ENCODE results near the gene TMEM140.

Gene TMEM140

GRCh38 chr7:135177028-135177696 lies 29.3 kb downstream of the TMEM140 start:
- DNase-seq = no peak

- no peak for DNase-seq
These were observed 30.5 kb downstream of the TMEM140 start for GRCh38 chr7:135178364-135178763.

DNA sequence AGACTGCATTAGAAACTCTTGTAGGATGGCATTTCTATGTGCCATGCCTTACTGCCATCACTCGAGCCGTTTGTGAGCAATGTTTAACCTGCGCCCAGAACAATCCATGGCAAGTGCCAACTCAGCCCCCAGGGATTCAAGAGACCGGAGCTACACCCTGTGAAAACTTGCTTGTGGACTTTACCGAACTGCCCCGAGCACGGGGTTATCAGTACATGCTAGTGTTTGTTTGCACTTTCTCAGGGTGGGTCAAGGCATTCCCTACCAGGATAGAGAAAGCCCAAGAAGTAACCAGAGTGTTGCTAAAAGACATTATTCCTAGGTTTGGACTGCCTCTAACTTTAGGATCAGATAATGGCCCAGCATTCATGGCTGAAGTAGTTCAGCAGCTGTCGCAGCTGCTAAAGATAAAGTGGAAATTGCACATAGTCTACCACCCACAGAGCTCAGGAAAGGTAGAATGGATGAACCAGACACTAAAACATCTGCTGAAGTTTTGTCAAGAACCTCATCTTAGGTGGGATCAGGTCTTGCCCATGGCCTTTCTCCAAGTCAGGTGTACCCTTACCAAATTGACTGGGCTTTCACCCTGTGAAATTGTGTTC lies 31.6 kb downstream of the TMEM140 start:
- no peak for DNase-seq

DNA sequence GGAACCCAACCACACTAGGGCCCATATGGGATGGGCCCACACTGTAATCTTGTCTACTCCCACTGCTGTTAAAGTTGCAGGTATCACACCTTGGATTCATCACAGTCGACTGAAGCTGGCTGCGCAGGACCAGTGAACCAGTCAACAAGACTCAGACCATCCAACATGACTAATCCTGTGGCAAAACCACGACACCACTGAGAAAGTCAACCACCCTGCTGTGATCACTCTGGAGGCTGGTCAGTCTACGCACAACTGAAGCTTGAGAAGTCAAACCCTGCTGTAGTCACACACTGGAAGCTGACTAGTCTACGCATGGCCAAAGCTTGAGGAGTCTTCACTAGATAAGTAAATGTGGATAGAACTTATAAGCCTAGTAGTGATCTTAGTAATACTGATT lies 32.2 kb downstream of the TMEM140 start:
- DNase-seq = no peak

DNA sequence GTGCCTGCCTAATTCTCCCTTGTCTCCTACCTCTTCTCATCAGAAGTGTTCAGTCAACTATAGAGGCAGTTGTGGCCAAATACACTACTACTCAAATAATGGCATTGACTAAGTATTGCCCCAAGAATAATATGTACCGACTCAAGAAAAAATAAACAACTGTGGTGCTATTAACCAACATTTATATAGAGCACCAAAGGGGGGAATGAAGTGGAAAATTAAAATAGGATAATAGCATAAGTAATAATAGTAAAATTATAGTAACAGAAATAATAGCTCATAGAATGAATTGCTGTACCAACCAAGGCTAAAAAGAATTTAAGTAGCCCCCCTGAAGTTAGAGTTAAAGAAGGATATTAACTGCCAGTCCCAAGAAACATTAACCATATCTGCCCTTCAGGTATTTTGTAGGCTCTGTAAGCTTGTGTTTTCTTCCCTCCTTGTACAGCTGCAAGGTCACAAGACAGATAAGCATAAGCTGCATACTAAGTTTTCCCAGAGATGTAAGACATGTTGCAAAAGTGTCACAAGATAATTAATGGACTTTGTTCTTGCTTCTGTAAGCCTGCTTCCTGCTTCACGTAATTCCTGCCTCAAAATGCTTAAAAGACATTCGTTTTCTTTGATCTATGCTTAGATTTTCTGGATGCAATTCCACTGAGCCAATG lies 33.5 kb downstream of the TMEM140 start:
- no peak for DNase-seq

GRCh38 chr7:135181929-135182678 lies 34.2 kb downstream of the TMEM140 start:
- DNase-seq = no peak

DNA sequence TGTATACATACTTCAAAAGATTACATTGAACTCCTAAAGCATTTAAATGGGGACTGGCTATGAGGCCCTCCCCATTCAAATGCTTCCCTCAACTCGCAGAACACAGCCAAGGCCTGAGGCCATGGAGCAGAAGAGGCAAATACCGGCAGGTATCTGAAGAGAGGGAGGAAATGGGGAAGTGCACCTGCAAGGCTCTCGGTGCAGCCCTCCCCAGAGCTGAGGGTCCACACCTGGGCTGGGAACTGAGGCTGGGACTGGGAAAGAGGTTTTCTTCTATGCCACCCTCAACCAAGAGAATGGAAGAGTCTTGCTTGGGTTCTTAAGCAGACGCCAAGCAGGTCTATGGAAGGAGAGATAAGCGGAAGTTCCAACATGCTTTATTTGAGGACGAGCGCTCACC lies 35.6 kb downstream of the TMEM140 start:
- no peak for DNase-seq

- no peak for DNase-seq
These were observed 36.5 kb downstream of the TMEM140 start for GRCh38 chr7:135184254-135184841.

- no peak for DNase-seq
These were observed 37.8 kb downstream of the TMEM140 start for GRCh38 chr7:135185471-135186260.

DNA sequence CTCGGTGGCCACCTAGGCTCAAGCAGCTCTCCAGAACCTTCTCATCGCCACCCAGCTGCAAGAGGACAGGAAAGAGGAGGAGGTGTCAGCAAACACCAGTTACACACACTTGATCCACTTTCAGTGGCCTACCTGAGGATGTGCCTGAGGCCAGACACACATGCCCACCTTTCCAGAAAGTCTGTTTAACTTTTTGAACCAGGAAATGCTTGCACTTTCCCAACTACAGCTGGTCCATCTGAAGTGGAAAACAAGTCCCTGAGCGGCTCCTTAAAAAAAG lies 38.3 kb downstream of the TMEM140 start:
- DNase-seq = no peak

DNA sequence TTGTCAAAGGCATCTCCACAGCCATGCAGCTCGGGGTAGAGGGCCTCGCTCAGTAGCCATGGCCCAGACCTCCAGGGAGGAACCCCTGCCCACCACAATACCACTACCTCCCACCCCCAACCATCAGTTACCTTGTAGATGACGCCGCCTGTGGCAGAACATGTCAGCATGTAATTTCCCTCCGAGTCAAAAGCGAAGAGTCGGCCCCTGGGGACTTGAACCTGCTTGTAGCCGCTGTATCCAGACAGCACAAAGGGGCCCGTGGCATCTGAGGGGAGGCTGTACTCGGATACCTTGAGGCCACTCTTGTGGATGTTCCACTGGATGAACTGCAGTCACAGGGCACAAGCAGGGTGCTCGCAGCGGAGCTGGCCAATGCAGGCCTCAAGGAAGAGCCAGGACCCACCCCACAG lies 39.0 kb downstream of the TMEM140 start:
- no peak for DNase-seq

- DNase-seq = no peak
These were observed 40.6 kb downstream of the TMEM140 start for GRCh38 chr7:135188298-135188984.

GRCh38 chr7:135189221-135189662 lies 41.4 kb downstream of the TMEM140 start:
- DNase-seq = no peak

DNA sequence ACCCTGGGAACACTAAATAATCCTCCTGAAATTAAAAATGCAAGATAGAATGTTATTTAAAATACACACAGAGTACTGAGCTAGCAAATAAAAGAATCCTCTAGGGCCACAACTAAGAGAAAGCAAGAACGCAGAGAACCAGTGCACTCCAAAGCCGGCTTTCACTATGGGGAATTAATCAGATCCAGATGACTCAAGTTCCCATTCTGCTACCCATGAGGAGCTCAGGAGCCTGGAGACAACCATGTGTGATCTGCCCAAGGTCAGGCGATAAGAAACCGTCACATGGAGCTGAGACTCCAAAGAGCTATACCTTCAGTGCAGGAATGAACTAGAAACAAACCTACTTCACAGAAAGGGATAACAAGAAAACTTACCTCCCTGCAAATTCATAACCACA lies 42.1 kb downstream of the TMEM140 start:
- no peak for DNase-seq

DNA sequence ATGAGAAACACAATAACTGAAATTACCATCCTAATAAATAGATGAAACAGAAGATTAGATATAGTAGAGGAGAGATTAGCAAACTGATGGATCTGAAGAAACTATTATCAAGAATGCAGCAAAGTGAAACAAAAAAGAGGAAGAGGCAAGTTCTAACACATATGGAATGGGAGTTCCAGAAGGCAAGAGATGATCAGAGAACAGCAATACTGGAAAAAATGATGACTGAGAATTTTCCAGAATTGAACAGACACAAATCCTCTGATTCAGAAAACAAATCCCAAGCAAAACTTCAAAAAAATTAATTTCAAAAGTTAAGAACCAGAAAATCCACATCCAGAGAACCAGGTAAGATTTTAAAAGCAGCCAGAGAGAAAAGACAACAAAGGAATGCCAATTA lies 42.8 kb downstream of the TMEM140 start:
- no peak for DNase-seq

DNA sequence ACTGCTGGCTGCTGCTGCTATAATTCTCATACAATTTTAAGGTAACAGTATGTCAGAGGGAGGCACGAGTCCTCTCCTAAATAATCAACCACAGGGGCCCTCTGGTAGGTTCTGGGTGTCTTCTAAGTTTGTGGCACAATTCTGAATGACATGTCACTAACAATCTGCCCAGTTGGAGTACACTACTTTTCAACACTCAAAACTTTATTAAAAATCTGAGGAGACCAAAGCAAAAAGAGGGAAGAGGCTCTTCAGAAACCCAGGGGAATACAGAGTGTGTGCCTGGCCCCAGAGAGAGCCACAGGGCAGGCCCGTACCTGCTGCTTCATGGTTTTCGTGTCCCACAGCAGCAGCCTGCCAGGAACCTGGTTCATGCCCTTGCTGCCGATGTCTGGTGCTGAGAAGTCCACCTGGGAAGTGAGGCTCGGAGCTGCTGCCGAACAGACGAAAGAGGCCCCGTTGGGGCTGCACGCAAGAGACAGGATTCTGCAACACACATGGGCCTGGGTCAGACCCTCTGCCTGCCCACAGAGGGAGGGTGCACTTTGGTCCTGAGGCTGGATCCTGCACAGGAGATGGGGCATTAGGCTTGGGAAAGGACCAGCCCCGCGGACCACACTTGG lies 45.2 kb downstream of the TMEM140 start:
- no peak for DNase-seq

- DNase-seq = no peak
These were observed 45.8 kb downstream of the TMEM140 start for GRCh38 chr7:135193615-135194081.

DNA sequence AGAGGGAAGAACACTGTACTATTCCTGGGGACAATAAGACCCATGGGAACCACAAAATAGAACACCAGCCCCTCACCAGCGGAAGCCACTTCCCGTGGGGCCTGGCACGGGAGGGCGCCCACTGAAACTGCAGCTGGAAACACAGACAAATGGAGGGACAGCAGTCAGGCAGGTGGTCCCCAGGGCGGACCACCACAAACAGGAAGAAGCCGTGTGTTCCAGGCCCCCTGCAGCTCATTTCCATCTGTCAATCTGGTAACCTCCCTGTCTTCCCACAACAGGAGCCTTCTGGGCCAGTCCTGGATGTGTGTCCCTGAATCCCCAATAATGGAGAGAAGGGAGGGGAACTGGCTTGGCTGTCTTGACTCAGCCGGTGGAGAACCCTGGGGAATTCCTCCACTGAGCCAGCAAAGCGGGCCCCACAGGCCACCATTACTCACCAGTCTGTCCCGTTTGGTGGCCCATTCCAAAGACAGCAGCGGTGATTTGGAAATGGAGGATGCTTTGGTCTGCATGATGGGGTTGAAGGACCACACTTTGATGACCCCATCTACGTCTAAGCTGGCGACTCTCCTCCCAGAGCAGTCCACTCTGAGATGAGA lies 46.7 kb downstream of the TMEM140 start:
- DNase-seq = no peak

- no peak for DNase-seq
These were observed 47.3 kb downstream of the TMEM140 start for GRCh38 chr7:135195156-135195555.

- no peak for DNase-seq
These were observed 48.2 kb downstream of the TMEM140 start for GRCh38 chr7:135195968-135196629.

All from left hindlimb (tissue), 1 donor.